OCI-LY7 (cell line): ENCODE results near the gene ARHGAP28.

Experiments
- EZH2phosphoT487 ChIP-seq: fragments of 200-600 bp; sonication (generic); IDR thresholded peaks from 2 replicates; pipeline ENCODE4 v1.6.1; 2018; ENCODE audit warnings: low read depth, borderline replicate concordance, mild to moderate bottlenecking, mixed run types, antibody characterized with exemption, low read length, moderate library complexity, mixed read lengths
- TF ChIP-seq, protein P1 (sequence below): fragments of 200-600 bp; sonication (generic); conservative IDR thresholded peaks from 2 replicates; pipeline ENCODE4 v1.5.1; 2014; ENCODE audit warnings: mild to moderate bottlenecking, antibody characterized with exemption, low read length, moderate library complexity, mixed read lengths

DNA sequence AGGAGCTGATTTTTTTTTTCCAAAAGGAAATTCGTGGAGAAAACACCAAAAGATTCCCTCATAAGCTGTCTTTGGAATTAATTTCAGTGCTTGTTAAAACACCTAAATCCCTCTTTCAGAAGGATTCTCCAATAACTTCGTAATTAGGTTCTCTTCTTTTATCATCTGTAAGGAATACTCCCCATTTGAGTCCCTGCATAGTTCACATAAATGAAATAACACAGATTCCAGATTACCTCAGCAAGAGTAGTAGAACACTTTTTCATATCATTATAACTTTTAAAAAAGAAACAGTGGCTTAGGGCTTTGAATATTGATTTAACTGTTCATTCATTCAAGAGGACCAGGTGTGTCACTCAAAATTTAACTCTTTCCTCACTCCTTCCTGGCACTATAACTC, 55.5 kb downstream of the ARHGAP28 start:
- TF ChIP-seq, protein P1, sequence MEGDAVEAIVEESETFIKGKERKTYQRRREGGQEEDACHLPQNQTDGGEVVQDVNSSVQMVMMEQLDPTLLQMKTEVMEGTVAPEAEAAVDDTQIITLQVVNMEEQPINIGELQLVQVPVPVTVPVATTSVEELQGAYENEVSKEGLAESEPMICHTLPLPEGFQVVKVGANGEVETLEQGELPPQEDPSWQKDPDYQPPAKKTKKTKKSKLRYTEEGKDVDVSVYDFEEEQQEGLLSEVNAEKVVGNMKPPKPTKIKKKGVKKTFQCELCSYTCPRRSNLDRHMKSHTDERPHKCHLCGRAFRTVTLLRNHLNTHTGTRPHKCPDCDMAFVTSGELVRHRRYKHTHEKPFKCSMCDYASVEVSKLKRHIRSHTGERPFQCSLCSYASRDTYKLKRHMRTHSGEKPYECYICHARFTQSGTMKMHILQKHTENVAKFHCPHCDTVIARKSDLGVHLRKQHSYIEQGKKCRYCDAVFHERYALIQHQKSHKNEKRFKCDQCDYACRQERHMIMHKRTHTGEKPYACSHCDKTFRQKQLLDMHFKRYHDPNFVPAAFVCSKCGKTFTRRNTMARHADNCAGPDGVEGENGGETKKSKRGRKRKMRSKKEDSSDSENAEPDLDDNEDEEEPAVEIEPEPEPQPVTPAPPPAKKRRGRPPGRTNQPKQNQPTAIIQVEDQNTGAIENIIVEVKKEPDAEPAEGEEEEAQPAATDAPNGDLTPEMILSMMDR, result no peak
- TF ChIP-seq EZH2phosphoT487, result no peak
